HG03432 (cell line): Measurements from ENCODE around the gene TMEM256.

ENCODE experiments used
- ATAC-seq: cut with Tn5 transposase; IDR thresholded peaks from one replicate; pipeline ENCODE4 v1.9.1; 2021; ENCODE audit warnings: mild to moderate bottlenecking, moderate library complexity; ENCODE audit not compliant: unreplicated experiment

TMEM256 gene

GRCh38 chr17:7354262-7354843 is 49.5 kb downstream of the TMEM256 start:
- no peak for ATAC-seq
